Liver (tissue), 9 donors: ENCODE results near the gene TSEN2. TPM values are rescaled to one million over a fixed set of nuclear protein-coding genes. Genes with fewer than 3 reads are reported as not detected.

Experiments used
- DNase-seq: peaks from one replicate; pipeline ENCODE4 v3.0.0-alpha.2; 2017; ENCODE audit warnings: low spot score
- H3K27ac ChIP-seq, 2 donors: one replicate each; pipeline ENCODE4 v1.7.0; 2013; ENCODE audit warnings: inconsistent platforms in 2 of 2, low read length in 2 of 2, control low read depth in 1 of 2, low read depth in 1 of 2, mild to moderate bottlenecking in 1 of 2
- H3K27me3 ChIP-seq, 4 donors: one replicate each; pipeline versions ENCODE4 v1.6.1 to v1.7.0; 2013; ENCODE audit warnings: low read length in 3 of 4, inconsistent platforms in 1 of 4, mild to moderate bottlenecking in 1 of 4, moderate library complexity in 1 of 4; ENCODE audit not compliant: control insufficient read depth in 4 of 4, insufficient read depth in 4 of 4
- H3K36me3 ChIP-seq, 4 donors: one replicate each; pipeline versions ENCODE4 v1.6.1 to v1.7.0; 2013; ENCODE audit warnings: low read length in 3 of 4, mild to moderate bottlenecking in 3 of 4, low read depth in 1 of 4, moderate library complexity in 1 of 4; ENCODE audit not compliant: control insufficient read depth in 4 of 4, insufficient read depth in 3 of 4
- H3K4me1 ChIP-seq, 4 donors: one replicate each; pipeline versions ENCODE4 v1.6.1 to v1.7.0; 2013; ENCODE audit warnings: low read length in 3 of 4, mild to moderate bottlenecking in 3 of 4, moderate library complexity in 1 of 4; ENCODE audit not compliant: control insufficient read depth in 4 of 4, insufficient read depth in 4 of 4
- H3K4me3 ChIP-seq, 3 donors: one replicate each; pipeline versions ENCODE4 v1.6.1 to v1.7.0; 2013; ENCODE audit warnings: low read length in 3 of 3, control low read depth in 1 of 3, low read depth in 1 of 3, mild to moderate bottlenecking in 1 of 3
- H3K9ac ChIP-seq, 2 donors: one replicate each; pipeline ENCODE4 v1.7.0; 2013; ENCODE audit warnings: low read length in 2 of 2, mild to moderate bottlenecking in 2 of 2, moderate library complexity in 2 of 2, control low read depth in 1 of 2, low read depth in 1 of 2
- H3K9me3 ChIP-seq, 4 donors: one replicate each; pipeline versions ENCODE4 v1.6.1 to v1.7.0; 2013; ENCODE audit warnings: low read length in 3 of 4; ENCODE audit not compliant: control insufficient read depth in 4 of 4
- ATF3 ChIP-seq: IDR thresholded peaks from 2 replicates; pipeline ENCODE4 v1.6.1; 2016; ENCODE audit warnings: antibody characterized with exemption
- CTCF ChIP-seq: fragments of 150-350 bp; IDR thresholded peaks from 2 replicates; pipeline ENCODE4 v1.5.1; 2017; ENCODE audit warnings: improper control_type of control experiment, low read depth, low read length; ENCODE audit not compliant: missing input control
- EGR1 ChIP-seq, 2 donors: IDR thresholded peaks; 2 replicates each; pipeline ENCODE4 v1.6.1; 2016 to 2018; ENCODE audit warnings: antibody characterized with exemption in 2 of 2, low read depth in 2 of 2
- FOXA2 ChIP-seq: IDR thresholded peaks from 2 replicates; pipeline ENCODE4 v1.6.1; 2016; ENCODE audit warnings: antibody characterized with exemption
- HNF4A ChIP-seq, 2 donors: conservative IDR thresholded peaks; 2 replicates each; pipeline ENCODE4 v1.6.1; 2016; ENCODE audit warnings: antibody characterized with exemption in 2 of 2, mild to moderate bottlenecking in 2 of 2
- HNF4G ChIP-seq: IDR thresholded peaks from 2 replicates; pipeline ENCODE4 v1.6.1; 2016; ENCODE audit warnings: antibody characterized with exemption
- JUND ChIP-seq, 2 donors: IDR thresholded peaks; 2 replicates each; pipeline ENCODE4 v1.6.1; 2016; ENCODE audit warnings: antibody characterized with exemption in 2 of 2
- NR2F2 ChIP-seq: IDR thresholded peaks from 2 replicates; pipeline ENCODE4 v1.6.1; 2016; ENCODE audit warnings: antibody characterized with exemption
- RAD21 ChIP-seq, 2 donors: IDR thresholded peaks; 2 replicates each; pipeline ENCODE4 v1.6.1; 2016; ENCODE audit warnings: antibody characterized with exemption in 2 of 2, mild to moderate bottlenecking in 2 of 2
- RXRA ChIP-seq, 2 donors: IDR thresholded peaks; 2 replicates each; pipeline ENCODE4 v1.6.1; 2017 to 2018; ENCODE audit warnings: antibody characterized with exemption in 2 of 2, mild to moderate bottlenecking in 1 of 2
- YY1 ChIP-seq: IDR thresholded peaks from 2 replicates; pipeline ENCODE4 v1.6.1; 2016; ENCODE audit warnings: antibody characterized with exemption, mild to moderate bottlenecking
- WGBS: extraction: QIAGEN DNeasy Blood & Tissue Kit; methylation state at CpG from one replicate; pipeline ENCODE4 v1.1.7; 2013; 5-methylcytosine and 5-hydroxymethylcytosine counted together
- polyA plus RNA-seq, 2 donors: library from polyadenylated mRNA; stranded (reverse) in 1 of 2; unstranded in 1 of 2; fragments of 200-250 nt in 1 of 2; fragments of >200 nt in 1 of 2; fragmentation: Nextera tagmentation in 1 of 2; extraction: Ambion mirVana in 1 of 2; gene quantifications; one replicate each; pipeline versions ENCODE4 v1.2.1 to v1.2.3, GENCODE V29; 2013 to 2015
- total RNA-seq, 2 donors: library from RNA; depleted of rRNA; stranded (reverse); fragments of >200 nt; gene quantifications; one replicate each; pipeline ENCODE4 v1.2.3, GENCODE V29; 2014
- TF ChIP-seq, protein P1 (sequence below): IDR thresholded peaks from 2 replicates; pipeline ENCODE4 v1.6.1; 2016; ENCODE audit warnings: antibody characterized with exemption, mild to moderate bottlenecking
- donor health status: healthy.
- donor health status: healthy.
- donor health status: healthy.
- donor health status: healthy.
- donor health status: healthy.

The TSEN2 gene
- total and polyA plus RNA-seq, 4 donors: 4.1 to 14.1 (median 6.9) TPM

- DNase-seq: no peak
- no peaks in the 10 kb centered on the region for H3K27me3 ChIP-seq
- H3K27ac ChIP-seq: no peak overlapping the region
- peaks cover 3 to 28% (median 16%) of the 10 kb centered on the region in 4 donors for H3K4me1 ChIP-seq
- H3K36me3 ChIP-seq: no peaks in the 10 kb centered on the region
- no peak overlapping the region for H3K9ac ChIP-seq
- no peaks in the 10 kb centered on the region for H3K9me3 ChIP-seq
- TF ChIP-seq HNF4G: no peak
- TF ChIP-seq RAD21 (IDR thresholded peaks at IDR 0.05): peak; percentile 92 to 94
- TF ChIP-seq CTCF: peak; percentile 79
- TF ChIP-seq NR2F2: no peak
- H3K4me3 ChIP-seq: no peak overlapping the region
- 21% methylated on average over 9 of the region's 9 CpGs for WGBS
Observed at GRCh38 chr3:12479919-12480427, 4.3 kb upstream of the TSEN2 start.

DNA sequence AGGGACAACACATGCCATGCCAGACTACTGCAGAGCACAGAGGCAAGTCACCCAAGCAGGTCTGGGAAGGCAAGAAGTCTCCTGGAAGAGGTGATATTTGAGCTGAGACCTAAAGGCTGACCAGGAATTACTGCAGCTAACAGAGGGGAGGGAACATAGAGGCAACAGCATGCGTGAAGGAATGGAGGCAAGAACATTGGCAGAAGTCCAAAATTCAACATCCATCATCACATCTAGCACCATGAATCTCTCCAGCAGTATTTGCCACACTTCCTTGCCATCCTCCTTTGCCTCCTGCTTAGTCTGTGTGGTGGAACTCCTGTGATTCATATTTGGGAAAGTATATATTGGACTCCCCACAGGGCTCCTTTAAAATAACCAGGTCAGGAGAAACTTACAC is 870 bp upstream of the TSEN2 start:
- H3K9ac ChIP-seq: peak overlapping the region in 1 of 2 donors; percentile 69
- 36% methylated on average over 1 of the region's 1 CpG for WGBS
- H3K36me3 ChIP-seq: no peaks in the 10 kb centered on the region
- no peak for DNase-seq
- no peaks in the 10 kb centered on the region for H3K27me3 ChIP-seq
- TF ChIP-seq HNF4G: no peak
- TF ChIP-seq HNF4A (conservative IDR thresholded peaks at IDR 0.05): no peak
- TF ChIP-seq, protein P1, sequence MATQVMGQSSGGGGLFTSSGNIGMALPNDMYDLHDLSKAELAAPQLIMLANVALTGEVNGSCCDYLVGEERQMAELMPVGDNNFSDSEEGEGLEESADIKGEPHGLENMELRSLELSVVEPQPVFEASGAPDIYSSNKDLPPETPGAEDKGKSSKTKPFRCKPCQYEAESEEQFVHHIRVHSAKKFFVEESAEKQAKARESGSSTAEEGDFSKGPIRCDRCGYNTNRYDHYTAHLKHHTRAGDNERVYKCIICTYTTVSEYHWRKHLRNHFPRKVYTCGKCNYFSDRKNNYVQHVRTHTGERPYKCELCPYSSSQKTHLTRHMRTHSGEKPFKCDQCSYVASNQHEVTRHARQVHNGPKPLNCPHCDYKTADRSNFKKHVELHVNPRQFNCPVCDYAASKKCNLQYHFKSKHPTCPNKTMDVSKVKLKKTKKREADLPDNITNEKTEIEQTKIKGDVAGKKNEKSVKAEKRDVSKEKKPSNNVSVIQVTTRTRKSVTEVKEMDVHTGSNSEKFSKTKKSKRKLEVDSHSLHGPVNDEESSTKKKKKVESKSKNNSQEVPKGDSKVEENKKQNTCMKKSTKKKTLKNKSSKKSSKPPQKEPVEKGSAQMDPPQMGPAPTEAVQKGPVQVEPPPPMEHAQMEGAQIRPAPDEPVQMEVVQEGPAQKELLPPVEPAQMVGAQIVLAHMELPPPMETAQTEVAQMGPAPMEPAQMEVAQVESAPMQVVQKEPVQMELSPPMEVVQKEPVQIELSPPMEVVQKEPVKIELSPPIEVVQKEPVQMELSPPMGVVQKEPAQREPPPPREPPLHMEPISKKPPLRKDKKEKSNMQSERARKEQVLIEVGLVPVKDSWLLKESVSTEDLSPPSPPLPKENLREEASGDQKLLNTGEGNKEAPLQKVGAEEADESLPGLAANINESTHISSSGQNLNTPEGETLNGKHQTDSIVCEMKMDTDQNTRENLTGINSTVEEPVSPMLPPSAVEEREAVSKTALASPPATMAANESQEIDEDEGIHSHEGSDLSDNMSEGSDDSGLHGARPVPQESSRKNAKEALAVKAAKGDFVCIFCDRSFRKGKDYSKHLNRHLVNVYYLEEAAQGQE: no peak
- TF ChIP-seq EGR1 (IDR thresholded peaks at IDR 0.05; ENCODE audit: low read depth in 2 of 2): no peak
- TF ChIP-seq CTCF: no peak
- TF ChIP-seq RAD21 (IDR thresholded peaks at IDR 0.05): no peak
- no peak for TF ChIP-seq FOXA2
- peaks cover 3 to 29% (median 22%) of the 10 kb centered on the region in 4 donors for H3K4me1 ChIP-seq
- peak overlapping the region in 1 of 2 donors; percentile 61 for H3K27ac ChIP-seq
- peak overlapping the region in 1 of 3 donors; percentile 70 for H3K4me3 ChIP-seq
- no peaks in the 10 kb centered on the region for H3K9me3 ChIP-seq

DNA sequence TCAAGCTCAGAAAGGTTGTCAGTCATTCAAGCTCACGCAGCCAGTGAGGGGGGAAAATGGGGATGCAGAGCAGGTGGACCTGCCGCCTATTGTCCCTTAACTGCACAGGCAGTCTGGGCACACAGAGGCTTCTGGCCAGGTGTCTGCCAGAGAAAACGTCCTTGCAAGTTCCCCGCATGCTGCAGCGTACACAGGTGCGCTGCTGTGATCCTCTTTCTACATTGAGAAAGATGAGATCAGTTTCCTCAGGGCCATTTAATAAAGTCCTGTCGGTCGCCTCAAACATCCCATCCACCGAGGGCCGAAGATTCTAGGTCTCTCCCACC is 445 bp upstream of the TSEN2 start:
- WGBS: 4% methylated on average over 10 of the region's 10 CpGs
- Histone ChIP-seq H3K36me3 (no peaks in the 10 kb centered on the region), H3K27ac (peak overlapping the region; percentile 33 to 61), H3K9me3 (no peaks in the 10 kb centered on the region), H3K4me1 (peaks cover 3 to 29% (median 22%) of the 10 kb centered on the region in 4 donors), H3K9ac (peak overlapping the region; percentile 69 to 72), H3K27me3 (no peaks in the 10 kb centered on the region), H3K4me3 (peak overlapping the region; percentile 70 to 86 (median 78))
- no peak for DNase-seq
- TF ChIP-seq CTCF (no peak), YY1 (no peak), RXRA (IDR thresholded peaks at IDR 0.05) (no peak), ATF3 (no peak), JUND (IDR thresholded peaks at IDR 0.05) (no peak)
- TF ChIP-seq, protein P1: no peak
